GM23338 (cell line): ENCODE results near the gene SLC39A11.

ENCODE experiments used
- CREB1 ChIP-seq: fragments of 250-450 bp; sonication (Bioruptor Pico); IDR thresholded peaks from 2 replicates; pipeline ENCODE4 v1.5.0; 2020; ENCODE audit warnings: low read depth, mild to moderate bottlenecking, moderate library complexity
- EZH2 ChIP-seq: fragments of 200-600 bp; sonication (generic); IDR thresholded peaks from one replicate; pipeline ENCODE4 v1.8.0; 2017; ENCODE audit warnings: antibody characterized with exemption, mild to moderate bottlenecking, low read depth; ENCODE audit not compliant: unreplicated experiment
- EZH2phosphoT487 ChIP-seq: fragments of 200-600 bp; sonication (generic); IDR thresholded peaks from one replicate; pipeline ENCODE4 v1.8.1; 2018; ENCODE audit warnings: antibody characterized with exemption; ENCODE audit not compliant: unreplicated experiment
- JUNB ChIP-seq: IDR thresholded peaks from one replicate; pipeline ENCODE4 v1.6.1; 2016; ENCODE audit warnings: antibody characterized with exemption; ENCODE audit not compliant: unreplicated experiment
- NANOG ChIP-seq: IDR thresholded peaks from 2 replicates; pipeline ENCODE4 v1.6.1; 2016; ENCODE audit warnings: antibody characterized with exemption, borderline replicate concordance
- POLR2AphosphoS5 ChIP-seq: IDR thresholded peaks from 2 replicates; pipeline ENCODE4 v1.6.1; 2016; ENCODE audit warnings: antibody characterized with exemption, low read depth
- STAT1 ChIP-seq: IDR thresholded peaks from one replicate; pipeline ENCODE4 v1.6.1; 2016; ENCODE audit warnings: antibody characterized with exemption; ENCODE audit not compliant: unreplicated experiment
- ZNF114 ChIP-seq: fragments of 250-450 bp; sonication (Bioruptor Pico); IDR thresholded peaks from 2 replicates; pipeline ENCODE4 v1.5.0; 2020; ENCODE audit warnings: mild to moderate bottlenecking, moderate library complexity
- ZNF331 ChIP-seq: fragments of 250-450 bp; sonication (Bioruptor Pico); IDR thresholded peaks from 2 replicates; pipeline ENCODE4 v1.5.0; 2020; ENCODE audit warnings: low read depth, mild to moderate bottlenecking, moderate library complexity
- TF ChIP-seq, protein P1 (sequence below), 2 experiments: fragments of 200-600 bp in 1 of 2; sonication (generic) in 1 of 2; conservative IDR thresholded peaks; 2 replicates each; pipeline versions ENCODE4 v1.5.1 to v1.6.1; 2016 to 2017; ENCODE audit warnings: antibody characterized with exemption in 2 of 2, low read depth in 2 of 2, mild to moderate bottlenecking in 2 of 2, moderate library complexity in 1 of 2
- TF ChIP-seq, protein P2 (sequence below): IDR thresholded peaks from 2 replicates; pipeline ENCODE4 v1.6.1; 2016; ENCODE audit warnings: antibody characterized with exemption
- TF ChIP-seq, protein P3 (sequence below): IDR thresholded peaks from one replicate; pipeline ENCODE4 v1.6.1; 2018; ENCODE audit warnings: antibody characterized with exemption; ENCODE audit not compliant: unreplicated experiment

DNA sequence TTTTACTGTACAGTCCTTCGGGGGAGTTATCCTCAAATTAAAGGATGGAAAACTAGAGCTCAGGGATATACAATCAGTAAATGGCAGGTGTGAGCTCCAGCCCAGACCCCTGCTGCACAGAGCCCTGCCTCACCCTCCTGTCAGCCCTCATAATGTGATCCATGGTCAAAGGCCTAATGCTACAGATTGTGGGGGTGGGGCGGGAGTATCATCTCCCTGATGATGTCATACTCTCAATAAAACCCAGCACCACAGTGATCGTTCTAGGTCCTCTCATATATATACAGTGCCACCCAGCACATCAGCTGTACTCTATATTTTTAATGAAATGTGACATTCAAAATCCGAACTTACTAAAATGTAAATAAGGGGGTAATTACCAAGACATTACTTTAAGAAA lies 61.5 kb downstream of the SLC39A11 start:
- TF ChIP-seq EZH2phosphoT487 (no peak), EZH2 (no peak), POLR2AphosphoS5 (no peak), NANOG (no peak), ZNF114 (no peak), CREB1 (CRISPR knock-in tag) (no peak), ZNF331 (CRISPR knock-in tag) (no peak), JUNB (no peak), STAT1 (no peak)
- TF ChIP-seq, protein P1, sequence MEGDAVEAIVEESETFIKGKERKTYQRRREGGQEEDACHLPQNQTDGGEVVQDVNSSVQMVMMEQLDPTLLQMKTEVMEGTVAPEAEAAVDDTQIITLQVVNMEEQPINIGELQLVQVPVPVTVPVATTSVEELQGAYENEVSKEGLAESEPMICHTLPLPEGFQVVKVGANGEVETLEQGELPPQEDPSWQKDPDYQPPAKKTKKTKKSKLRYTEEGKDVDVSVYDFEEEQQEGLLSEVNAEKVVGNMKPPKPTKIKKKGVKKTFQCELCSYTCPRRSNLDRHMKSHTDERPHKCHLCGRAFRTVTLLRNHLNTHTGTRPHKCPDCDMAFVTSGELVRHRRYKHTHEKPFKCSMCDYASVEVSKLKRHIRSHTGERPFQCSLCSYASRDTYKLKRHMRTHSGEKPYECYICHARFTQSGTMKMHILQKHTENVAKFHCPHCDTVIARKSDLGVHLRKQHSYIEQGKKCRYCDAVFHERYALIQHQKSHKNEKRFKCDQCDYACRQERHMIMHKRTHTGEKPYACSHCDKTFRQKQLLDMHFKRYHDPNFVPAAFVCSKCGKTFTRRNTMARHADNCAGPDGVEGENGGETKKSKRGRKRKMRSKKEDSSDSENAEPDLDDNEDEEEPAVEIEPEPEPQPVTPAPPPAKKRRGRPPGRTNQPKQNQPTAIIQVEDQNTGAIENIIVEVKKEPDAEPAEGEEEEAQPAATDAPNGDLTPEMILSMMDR (conservative IDR thresholded peaks at IDR 0.05; ENCODE audit: low read depth in 2 of 2) = no peak
- TF ChIP-seq, protein P2, sequence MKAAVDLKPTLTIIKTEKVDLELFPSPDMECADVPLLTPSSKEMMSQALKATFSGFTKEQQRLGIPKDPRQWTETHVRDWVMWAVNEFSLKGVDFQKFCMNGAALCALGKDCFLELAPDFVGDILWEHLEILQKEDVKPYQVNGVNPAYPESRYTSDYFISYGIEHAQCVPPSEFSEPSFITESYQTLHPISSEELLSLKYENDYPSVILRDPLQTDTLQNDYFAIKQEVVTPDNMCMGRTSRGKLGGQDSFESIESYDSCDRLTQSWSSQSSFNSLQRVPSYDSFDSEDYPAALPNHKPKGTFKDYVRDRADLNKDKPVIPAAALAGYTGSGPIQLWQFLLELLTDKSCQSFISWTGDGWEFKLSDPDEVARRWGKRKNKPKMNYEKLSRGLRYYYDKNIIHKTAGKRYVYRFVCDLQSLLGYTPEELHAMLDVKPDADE = no peak
- TF ChIP-seq, protein P3, sequence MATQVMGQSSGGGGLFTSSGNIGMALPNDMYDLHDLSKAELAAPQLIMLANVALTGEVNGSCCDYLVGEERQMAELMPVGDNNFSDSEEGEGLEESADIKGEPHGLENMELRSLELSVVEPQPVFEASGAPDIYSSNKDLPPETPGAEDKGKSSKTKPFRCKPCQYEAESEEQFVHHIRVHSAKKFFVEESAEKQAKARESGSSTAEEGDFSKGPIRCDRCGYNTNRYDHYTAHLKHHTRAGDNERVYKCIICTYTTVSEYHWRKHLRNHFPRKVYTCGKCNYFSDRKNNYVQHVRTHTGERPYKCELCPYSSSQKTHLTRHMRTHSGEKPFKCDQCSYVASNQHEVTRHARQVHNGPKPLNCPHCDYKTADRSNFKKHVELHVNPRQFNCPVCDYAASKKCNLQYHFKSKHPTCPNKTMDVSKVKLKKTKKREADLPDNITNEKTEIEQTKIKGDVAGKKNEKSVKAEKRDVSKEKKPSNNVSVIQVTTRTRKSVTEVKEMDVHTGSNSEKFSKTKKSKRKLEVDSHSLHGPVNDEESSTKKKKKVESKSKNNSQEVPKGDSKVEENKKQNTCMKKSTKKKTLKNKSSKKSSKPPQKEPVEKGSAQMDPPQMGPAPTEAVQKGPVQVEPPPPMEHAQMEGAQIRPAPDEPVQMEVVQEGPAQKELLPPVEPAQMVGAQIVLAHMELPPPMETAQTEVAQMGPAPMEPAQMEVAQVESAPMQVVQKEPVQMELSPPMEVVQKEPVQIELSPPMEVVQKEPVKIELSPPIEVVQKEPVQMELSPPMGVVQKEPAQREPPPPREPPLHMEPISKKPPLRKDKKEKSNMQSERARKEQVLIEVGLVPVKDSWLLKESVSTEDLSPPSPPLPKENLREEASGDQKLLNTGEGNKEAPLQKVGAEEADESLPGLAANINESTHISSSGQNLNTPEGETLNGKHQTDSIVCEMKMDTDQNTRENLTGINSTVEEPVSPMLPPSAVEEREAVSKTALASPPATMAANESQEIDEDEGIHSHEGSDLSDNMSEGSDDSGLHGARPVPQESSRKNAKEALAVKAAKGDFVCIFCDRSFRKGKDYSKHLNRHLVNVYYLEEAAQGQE = no peak
